HG03280 (cell line): ENCODE data around the gene LETM1.
A peak's percentile ranks its signal among the peaks of the same experiment; 100 is the strongest.

ENCODE experiments used
- ATAC-seq: cut with Tn5 transposase; IDR thresholded peaks from one replicate; pipeline ENCODE4 v1.9.1; 2021; ENCODE audit warnings: mild to moderate bottlenecking, moderate library complexity; ENCODE audit not compliant: unreplicated experiment

Gene LETM1

GRCh38 chr4:1797298-1797860, 58.6 kb downstream of the LETM1 start:
- ATAC-seq, result no peak

DNA sequence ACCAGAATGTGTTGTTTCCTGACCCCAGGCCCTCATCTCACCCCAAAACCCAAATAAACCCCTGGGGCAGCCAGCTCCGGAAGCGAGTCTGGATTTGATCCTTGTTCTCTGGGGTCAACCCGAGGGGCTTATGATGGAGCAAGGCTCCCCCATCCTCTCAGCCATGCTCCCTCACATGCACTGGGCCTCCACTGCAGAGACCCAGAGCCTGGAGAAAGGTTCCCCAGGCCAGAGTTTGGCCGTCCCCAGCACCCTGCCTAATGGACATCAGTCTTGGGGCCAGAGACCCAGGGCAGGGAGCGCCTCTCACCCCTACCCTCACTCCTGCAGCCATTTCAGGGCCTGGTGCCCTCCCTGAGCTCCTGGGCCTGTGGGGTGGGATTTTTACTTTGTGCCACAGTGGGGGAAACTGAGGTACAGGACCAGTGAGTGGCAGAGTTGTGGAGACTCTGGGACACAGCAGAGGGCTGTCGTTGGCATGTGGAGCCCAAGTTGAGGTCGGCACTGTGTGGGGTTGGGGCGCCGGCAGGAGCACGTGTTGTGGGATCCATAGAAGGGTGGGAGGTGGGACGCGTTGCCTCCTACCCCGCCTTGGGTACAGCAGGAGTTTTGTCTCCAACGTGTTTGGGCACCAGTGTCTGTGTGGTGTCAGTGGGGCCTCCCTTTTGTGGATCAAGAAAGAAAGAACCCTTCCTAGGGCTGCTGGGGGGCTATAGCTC, 59.3 kb downstream of the LETM1 start:
- no peak for ATAC-seq

DNA sequence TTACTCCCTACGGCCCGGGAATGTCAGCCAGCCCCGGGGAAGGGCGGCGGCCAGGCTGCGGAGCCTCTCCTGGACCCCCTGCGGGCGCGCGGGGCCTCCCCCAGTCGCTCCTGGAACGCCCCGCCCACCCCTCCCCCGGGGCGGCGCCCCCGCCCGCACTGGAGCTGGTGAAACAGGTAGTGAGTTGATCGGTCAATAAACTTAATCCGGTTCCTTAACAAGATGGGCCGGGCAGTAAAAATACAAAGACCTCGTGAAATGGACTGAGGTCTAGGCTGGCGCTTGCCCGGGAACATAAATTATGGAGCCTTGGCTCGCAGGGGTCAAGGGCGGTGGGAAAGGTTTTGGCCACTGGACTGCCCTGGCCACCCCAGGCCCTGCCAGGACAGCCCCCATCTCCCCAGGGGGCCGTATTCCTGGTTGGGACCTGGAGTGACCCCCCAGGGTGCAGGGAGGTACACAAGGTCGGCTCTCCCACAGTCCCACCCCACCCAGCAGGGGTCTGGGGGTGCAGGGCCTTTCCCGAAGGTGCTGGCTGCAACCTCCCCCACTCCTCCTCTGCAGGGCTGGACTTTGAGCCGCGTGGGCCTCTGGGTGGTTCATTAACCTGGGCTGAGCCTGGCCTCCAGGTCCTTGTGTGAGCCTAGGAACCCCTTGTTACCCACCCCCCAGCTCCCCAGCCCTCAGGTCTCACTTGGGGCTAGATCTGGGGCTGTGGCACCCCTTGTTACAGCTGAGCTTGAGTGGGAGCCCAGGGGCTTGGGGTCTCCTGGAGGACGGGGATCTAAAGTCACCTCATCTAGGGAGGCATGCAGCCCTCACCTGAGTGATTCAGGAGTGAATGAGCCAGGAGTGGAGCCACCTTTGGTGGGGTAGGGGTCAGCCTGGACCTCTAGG, 60.4 kb downstream of the LETM1 start:
- no peak for ATAC-seq

DNA sequence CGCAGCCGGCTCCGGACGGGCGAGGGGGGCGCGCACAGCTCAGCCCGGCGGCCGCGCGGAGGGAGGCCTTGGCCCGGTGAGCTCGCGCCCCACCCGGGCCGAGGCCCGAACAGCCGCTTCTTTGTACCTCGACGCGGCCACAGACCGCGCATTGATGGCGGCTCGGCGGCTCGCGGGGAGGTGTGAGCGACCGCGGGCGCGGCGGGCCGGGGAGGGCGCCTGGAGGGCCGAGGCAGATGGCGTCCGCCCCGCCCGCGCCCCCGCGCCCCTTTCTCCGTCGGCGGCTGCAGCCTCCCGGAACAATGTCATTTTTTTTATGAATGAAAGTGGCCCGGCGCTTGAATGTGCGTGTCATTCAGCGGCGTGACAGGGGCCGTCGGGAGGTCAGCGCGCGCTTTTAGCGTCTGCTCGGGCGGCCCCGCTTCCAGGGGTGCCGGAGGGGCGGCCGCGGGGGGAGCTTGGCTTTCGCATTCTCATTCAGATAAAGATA, 61.1 kb downstream of the LETM1 start:
- ATAC-seq, result no peak

GRCh38 chr4:1793940-1794808, 61.8 kb downstream of the LETM1 start:
- no peak for ATAC-seq

GRCh38 chr4:1793496-1793840, 62.5 kb downstream of the LETM1 start:
- peak; percentile 22 for ATAC-seq

DNA sequence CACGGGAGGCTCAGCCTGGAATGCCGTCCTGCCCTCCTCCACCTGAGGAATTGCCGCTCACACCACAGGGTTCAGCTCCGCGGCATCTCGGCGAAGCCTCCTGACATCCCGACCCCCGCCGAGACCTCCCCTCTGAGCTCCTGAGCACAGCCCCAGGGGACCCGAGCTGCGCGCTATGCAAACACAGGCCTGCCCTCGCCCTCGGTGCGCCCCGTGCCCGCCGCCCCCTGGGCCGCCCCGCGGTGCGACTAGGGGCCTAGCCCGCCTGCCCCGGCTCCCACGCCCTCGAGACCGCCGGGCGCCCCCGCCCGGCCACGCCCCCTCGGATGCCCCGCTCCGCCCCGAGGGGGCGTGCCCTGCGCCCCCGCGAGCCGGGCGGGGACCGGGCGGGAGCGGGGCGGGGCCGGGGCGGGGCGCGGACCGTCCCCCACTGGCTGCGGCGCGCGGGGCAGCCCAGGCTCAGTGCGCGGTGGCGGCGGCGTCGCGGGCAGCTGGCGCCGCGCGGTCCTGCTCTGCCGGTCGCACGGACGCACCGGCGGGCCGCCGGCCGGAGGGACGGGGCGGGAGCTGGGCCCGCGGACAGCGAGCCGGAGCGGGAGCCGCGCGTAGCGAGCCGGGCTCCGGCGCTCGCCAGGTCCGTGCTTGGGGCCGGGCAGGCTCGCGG, 63.0 kb downstream of the LETM1 start, which contains the start of gene FGFR3:
Gene FGFR3 (plus strand): TSS at position 462 of the 664 bp plus-strand sequence. CDS start 642 bp downstream, outside the sequence.
- peak; percentile 45 for ATAC-seq

- ATAC-seq, result no peak
Observed at GRCh38 chr4:1792158-1792831, 63.7 kb downstream of the LETM1 start.

DNA sequence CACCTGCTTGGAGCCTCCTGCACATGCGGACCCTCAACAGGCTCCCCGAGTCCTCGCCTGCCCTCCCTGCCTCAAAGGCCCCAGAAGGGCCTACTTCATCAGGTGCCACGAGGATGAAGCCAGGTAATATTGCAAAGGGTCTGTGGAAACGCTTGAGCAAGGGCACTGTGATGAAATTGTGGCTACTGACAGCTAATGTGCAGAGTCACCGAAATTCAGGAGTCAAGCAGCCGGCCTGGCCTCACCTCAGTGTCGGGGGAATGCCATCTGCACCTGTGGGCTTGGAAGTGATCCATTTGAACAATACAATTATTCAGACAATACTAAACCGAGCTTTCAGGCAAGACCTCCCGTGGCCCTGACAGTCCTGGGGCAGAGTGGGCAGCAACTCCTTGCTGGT, 66.0 kb downstream of the LETM1 start:
- ATAC-seq, result no peak

- ATAC-seq, result no peak
Observed at GRCh38 chr4:1789552-1789951, 66.4 kb downstream of the LETM1 start.

DNA sequence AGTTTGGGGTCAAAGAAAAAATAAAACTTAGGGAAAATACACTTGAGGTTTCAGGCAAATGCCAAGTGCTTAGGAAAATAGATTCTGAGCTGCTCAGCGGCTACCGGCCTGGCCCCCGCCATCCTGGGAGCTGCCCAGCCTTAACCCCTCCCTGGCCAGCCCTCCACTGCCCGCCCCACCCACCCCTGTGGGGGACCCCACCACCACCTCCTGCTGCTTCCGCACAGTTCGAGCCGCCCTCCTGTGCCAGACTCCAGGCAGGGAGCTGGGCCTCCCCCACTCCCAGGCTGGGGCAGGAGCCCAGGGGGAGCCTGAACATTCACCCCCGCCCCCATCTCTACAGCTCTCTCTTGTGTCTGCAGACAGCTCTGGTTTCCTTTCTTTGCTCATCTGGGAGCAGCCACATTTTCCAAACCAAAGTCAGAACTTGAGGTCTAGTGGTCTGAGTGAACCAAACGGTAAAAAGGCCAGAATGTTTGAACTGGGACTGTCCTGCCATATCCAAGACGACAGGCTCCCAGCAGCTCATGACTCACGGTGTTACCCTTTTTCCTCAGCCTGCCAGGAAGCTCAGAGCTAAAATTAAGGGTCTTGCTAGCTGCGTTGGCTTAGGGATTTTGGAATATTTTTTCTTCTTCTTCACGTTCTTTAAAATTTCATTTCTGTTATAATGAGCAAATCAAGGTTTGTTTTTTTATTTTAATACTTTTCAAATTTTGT, 67.5 kb downstream of the LETM1 start:
- ATAC-seq, result no peak

DNA sequence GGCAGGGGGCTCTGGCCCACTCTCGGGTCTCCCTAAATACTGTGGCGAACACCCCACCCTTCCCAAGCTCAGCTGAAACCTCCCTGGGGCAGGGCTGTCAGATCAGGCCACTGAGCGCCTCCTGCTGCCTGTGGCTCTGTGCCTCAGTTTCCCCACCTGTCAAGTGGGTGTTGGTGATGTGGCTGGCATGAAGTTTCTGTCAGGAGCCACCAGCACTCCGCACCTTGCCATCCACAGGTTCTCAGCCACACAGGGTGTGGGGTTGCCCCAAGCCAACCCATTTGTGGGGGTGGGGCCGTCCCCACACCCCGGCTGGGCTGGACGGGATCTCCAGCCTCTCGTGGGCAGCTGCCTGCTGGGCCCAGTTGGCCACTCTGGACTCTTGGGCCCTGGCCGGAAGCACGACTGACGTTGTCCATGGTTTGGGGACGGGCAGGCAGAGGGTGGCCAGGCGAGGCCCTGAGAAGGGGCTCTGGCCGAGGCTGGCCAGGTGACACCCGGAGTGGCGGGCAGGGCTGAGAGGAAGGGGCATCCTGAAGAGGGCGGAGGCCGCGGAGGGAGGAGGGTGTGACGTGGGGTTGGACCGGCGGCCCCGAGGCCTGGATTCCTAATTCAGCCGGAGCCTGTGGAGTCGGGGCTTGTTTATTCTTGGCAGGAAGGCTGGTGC, 68.4 kb downstream of the LETM1 start:
- no peak for ATAC-seq

- no peak for ATAC-seq
Observed at GRCh38 chr4:1786544-1787362, 69.2 kb downstream of the LETM1 start.

- ATAC-seq, result no peak
Observed at GRCh38 chr4:1785592-1785991, 70.4 kb downstream of the LETM1 start.

- ATAC-seq, result no peak
Observed at GRCh38 chr4:1784789-1785591, 71.0 kb downstream of the LETM1 start.

DNA sequence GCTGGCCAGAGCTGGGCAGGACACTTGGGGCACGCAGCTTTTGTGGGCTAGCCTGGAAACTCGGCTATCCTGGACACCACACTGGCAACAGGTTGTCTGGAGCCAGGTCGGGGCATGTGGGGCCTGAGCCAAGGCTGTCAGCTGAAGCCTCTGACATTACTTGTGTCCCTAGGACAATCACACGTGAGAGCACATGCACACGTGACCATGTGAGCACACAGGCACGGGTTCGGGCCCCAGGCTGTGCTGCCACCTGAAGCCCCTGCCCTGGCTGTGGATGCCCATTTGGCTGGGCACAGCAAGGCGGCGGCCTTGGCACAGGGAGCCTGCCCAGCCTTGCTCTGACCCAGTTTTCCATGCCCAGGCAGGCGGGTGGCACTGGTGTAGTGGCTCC, 71.6 kb downstream of the LETM1 start:
- no peak for ATAC-seq

- ATAC-seq, result no peak
Observed at GRCh38 chr4:1783970-1784369, 72.0 kb downstream of the LETM1 start.
